Measurements from ENCODE around the gene CSNK1E.

The CSNK1E gene

DNA sequence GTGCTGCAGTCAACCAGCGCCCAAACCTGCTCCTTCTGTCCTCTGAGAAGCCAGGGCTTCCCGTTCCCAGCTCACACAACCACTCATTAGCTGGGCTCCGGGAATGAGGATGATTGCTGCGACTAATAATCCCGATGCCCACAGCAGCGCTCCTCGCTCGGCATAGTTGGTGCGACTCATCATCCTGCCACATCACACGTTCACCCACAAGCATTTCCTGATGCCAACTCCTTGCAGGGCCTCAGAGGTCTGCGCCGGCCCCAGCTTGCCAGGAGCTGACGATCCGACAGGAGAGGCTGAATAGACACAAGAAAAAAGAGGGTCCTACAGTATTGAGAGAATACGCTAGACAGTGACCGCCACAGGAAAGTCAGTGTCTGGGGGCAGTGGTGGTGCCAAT, 10.6 kb upstream of the CSNK1E start:
- DNase-seq, result peak; percentile 9

DNA sequence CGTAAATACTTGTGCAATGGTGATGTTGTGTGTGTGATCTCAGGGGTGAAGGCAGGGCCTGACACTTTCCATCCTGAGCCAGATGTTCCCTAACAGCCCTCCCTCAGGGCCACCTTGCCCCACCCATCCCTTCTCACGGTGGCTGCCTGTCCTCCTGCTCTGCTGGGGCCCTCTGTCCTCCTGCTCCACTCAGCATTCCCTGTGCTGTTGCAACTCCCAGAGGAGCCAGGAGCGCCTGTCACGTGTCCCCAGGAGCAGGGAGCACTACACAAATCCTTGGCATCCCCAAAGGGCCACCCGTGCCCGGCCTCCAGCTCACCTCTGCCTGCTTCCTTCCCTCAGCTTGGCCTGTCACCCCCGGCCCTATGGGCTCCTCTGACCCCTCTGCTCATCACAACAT, 10.2 kb upstream of the CSNK1E start:
- no peak for DNase-seq

DNA sequence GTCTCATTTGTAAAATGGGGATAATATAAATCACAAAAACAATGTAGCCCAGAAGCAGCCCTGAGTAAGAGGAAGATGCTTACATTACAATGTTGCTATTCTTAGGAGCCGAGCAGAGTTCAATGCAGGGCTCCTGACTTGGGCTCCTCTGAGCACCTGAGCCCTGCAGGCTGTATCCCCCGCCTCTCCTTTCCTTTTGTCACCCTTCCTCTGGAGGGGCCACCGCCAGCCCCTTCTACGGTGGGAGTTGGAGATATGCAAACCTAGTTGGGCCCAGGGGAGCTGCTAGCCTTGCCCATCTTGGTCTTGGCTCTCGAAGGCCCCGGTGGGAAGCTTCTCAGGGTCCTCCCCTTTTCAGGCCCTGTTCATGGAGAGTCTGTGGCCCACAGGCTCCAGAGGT, 8.4 kb upstream of the CSNK1E start:
- no peak for DNase-seq

DNA sequence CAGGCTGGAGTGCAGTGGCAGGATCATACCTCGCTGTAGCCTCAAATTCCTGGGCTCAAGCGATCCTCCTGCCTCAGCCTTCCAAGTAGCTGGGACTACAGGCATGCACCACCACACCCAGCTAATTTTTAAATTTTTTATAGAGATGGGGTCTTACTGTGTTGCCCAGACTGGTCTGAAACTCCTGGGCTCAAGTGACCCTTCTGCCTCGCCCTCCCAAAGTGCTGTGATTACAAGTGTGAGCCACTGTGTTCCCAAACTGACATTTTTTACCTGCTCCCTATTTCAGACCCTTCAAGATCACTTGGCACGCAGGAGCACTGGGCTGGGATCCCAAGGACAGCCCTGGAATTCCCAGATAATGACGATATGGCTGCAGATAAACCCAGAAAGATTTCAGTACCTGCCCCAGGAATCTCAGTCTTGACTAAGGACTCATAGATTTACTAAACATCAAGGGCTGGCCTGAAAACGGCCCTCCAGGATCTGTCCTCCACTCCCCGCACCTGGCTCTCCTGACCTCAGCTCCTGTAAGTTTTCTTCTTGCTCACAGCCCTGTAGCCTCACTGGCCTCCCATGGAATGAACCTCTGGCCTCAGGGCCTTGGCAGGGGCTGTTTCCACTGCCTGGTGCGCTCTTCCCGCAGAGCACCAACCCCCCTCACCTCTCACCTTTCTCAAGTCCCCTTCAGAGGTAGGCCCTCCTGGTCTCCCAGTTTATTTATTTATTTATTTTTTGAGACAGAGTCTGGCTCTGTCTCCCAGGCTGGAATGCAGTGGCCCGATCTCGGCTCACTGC, 3.6 kb upstream of the CSNK1E start:
- DNase-seq, result no peak

DNA sequence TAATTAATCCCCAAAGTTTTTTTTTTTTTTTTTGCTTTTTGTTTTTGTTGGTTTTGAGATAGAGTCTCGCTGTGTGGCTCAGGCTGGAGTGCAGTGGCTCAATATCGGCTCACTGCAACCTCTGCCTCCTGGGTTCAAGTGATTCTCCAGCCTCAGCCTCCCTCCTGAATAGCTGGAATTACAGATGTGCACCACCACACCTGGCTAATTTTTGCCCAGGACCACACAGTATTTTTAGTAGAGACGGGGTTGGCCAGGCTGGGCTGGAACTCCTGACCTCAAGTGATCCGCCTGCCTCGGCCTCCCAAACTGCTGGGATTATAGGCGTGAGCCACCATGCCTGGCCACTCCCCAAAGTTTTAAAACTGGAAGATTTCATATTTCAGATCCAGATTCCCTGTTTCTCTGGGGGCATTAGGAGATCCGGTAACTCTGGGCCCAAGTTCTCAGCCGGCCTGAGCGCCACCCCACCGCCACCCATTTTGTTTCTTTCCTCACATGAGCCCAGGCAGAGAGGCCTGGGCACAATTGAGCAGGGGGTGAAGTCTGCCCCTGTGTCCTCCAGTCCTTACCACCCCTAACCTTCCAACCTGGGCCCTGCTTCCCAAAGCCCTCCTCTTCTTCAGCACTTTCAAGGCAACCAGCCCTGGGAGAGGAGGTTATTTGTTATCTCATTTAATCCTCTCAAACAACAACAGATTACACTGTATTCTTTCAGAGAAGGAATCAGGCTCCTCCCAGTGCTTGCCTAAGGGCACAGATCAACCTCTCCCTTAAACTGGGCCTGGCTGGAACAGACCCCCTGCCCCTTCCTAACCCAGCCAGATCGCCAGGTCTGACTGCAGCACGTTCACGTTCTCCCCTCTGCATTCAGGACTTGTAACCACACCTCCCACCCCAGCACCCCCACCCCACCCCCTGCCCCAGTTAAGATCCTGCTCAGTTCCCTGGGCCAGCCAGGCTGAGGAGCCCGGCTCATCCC, 1.9 kb upstream of the CSNK1E start:
- DNase-seq, result no peak

DNA sequence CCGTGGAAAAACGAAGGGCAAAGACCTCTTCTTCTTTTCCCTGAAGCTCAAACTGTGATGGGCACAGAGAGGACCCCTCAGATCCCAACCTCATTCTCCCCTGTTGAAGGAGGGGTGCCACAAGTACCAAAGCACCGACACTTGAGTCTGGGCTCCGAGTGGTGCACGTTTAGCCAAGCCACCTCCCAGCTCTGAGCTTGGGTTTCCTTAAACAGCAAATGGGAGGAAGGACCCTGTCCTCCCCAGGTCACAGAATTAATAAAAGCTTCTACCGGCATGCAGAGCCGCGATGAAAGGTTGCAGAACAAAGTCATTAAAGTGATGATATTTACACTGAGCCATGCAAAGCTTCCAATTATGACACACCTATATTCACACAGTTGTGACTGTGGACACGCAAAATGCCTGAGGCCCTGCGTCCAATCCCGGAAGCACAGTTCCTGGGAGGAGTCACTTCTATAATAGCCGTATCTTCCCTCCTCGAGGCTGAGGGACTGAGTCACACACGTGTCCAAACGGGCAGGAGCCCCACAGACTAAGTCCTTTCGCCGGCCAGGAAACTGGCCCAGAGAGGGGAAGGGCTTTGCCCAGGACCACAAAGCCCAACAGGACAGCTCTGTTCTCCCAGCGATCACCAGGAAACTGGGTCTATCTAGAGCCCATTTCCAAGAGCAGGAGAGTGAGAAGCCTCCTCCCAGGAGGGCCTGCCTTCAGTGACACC, 922 bp upstream of the CSNK1E start:
- peak; percentile 78 for DNase-seq

DNA sequence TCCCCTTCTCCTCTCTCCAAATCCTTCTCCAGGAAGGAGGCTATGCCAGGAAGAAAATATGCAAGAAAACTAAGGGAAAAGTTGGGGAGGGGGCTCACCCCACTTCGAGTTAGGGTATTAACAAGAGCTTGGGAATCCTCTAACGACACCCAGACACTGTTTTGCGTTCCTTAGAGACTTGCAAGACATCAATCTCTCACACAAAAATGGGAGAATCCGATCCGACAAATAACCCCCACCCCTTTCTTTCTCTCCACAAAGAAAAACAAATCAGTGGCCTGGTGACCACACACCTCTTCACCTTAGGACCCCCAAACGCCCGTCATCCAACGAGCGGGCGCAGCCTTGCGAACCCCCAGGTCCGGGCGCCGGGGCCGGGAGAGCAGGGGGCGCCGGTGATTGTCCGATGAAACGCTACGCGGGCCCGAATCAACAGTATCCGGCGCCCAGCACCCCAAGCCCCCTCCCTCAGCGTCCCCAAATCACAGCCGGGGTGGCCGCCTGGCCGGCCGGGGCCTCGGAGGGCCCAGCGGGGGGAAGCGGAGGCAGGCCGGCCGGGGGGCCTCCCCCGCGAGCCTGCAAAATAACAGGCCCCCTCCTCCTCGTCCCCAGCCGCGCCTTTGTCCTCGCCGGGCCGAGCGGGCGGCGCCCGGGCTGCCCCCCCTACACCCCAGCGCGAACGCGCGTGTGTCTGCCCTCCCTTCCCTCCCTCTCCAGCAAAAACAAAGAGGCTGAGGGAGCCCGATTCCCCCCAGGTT, 690 bp downstream of the CSNK1E start:
- peak; percentile 12 for DNase-seq

DNA sequence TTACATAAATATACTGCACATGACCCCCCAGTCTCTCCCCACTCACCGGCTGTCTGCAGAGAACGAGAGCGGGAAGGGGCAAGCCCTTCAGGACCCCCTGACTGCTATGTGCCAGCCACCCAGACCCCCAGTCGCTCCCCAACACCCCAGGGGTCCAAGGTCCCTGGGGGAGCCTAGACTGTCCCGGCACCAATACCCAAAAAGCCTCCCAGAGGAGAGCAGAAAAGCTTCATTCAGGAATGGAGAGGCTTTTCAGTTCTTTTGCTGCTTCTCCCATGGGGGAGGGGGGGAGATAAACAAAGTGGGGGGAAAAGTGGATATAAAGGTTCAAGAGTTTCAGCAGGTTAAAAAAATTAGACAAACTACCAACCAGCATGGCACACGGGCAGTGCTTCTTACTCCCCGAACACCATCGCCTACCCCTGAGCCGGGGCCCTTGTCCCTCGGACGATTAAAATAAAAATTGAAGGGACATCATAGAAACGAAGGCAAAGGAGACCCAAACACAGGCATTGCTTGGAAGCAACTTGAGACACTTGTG, 1.3 kb downstream of the CSNK1E start:
- DNase-seq, result no peak

DNA sequence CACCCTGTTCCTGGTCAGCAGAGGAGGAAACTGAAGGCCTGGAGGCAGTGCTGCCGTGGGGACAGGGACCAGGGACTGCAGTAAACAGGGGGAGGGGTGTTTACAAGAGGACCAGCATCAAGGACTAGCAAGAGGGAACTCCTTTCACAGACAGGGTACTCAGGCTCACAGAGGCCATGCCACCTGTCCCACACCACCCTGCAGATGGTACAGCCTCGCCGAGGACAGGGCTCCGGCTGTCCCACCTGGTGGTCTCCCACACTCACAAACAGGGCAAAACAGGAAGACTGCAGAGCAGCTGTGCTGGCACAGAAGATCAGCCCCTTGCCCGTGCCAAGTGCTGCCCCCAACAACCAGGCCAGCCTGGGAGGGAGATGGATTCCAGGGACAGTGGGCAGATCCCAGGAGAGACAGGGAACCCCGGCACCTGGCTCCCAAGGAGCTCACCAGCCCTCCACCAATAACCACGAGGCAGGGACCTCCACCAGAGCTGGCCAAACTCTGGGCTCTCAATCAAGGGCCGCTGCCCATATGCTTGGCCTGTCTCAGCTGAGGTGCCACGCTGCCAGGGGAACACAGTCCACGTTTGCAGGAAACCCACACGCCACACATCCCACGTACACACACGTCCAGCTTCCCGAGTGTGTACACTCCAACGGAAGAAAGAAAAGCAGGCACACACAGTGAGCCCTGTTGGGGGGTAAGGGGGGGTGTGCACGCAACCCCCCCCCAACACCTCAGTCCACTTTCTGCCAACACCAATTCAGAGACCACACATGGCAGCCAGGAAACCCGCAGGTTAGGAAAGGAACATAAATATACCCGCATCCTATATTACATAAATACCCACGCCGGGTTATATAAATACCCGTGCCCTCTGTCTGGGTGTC, 2.1 kb downstream of the CSNK1E start:
- no peak for DNase-seq

DNA sequence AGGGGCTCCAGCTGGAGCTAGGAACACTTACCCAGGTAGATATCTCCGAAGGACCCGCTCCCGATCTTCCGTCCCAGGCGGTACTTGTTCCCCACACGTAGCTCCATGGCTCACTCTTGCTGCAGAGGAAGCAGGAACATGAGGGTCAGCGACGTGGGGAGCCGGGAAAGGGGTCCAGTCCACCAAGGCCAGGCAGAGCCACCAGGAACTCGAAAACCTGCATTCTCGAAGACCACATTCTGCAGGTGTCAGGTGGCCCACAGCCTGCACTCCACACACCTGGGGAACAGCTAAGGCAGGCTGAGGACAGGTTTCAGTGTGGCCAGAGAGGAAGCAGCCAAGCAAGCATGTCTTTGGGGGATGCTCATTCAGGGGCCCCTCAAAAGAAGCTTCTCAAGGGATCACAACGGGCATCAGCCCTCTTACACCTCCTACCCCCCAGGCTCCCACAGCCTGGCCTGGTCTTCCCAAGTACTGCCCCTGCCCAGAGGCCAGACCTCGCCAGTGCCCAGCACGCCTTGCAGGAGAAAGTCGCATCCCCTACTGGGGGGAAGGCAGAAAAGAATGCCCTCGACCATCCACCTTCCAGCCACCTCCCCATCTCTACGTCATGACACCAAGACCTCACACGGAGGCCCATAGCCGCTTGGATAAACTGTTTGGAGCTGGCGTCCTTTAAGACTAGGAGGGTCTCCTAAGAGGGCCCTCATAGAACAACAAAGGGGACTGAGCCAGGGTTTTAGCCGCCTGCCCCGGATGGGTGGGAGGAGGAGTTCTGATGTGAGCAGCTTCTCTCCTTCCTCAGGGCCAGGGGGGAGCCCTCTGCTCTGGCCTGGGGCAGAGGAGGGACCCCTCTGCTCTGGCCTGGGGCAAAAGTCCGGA, 2.9 kb downstream of the CSNK1E start:
- no peak for DNase-seq

DNA sequence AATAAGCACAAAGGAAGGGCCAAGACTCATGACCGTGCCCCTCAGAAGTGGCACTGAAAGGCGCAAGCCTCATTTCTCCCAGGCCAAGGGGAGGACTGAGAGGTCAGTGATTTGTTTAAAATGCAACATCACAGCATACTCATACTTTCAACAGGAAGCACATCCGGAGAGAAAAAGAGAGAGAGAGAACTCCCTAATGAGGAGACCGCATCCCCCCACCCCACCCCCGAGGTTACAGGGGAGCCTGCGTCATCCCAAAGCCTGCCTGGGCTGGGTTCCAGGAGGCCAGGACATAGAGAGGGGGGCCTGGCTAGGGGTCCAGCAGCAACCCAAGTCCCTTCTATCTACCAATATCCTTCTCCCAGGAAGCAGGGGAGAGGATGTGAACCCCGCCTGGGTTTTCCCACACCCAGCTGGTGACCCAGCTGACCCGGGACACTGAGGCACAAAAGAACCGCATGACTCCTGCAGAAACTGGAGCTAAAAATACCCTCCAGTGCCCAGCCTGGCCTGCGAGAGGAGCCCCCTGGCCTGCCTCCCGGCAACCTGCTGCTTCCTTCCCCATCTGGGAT, 3.8 kb downstream of the CSNK1E start:
- DNase-seq, result no peak

DNA sequence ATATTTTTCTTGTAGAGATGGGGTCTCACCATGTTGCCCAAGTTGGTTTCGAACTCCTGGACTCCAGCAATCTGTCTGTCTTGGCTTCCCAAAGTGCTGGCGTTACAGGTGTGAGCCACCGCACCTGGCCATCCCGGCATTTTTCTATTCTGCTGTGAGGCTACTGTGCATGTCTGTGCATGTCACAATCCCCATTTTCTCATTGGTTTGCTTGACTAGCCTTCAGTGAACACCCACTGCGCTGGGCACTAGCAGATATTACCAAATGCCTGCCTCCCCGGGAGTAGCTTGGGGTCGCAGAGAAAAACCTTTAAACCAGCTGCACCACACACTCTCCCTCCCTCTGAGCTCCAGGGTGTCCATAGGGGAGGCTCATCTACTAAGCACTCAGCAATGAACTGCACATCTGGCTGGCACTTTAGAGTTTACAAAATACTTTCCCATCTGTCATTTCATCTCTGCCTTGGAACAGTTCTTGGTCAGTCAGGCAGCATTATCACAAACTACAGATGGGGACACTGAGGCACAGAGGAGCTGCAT, 4.9 kb downstream of the CSNK1E start:
- no peak for DNase-seq

DNA sequence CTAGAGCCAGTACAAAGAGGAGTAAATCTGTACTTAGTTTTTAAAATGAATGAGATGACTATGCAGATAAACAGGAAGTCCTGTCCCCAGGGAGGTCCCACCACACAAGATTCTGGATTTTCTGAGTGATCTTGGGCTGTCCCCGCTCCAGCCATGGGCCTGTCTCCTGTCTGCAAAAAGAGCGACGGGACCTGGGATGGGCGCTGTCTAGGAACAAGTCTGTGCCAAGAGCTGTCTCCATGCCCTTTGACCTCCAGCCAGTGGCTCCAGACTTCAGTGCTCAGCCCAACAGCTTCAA, 6.0 kb downstream of the CSNK1E start:
- no peak for DNase-seq

DNA sequence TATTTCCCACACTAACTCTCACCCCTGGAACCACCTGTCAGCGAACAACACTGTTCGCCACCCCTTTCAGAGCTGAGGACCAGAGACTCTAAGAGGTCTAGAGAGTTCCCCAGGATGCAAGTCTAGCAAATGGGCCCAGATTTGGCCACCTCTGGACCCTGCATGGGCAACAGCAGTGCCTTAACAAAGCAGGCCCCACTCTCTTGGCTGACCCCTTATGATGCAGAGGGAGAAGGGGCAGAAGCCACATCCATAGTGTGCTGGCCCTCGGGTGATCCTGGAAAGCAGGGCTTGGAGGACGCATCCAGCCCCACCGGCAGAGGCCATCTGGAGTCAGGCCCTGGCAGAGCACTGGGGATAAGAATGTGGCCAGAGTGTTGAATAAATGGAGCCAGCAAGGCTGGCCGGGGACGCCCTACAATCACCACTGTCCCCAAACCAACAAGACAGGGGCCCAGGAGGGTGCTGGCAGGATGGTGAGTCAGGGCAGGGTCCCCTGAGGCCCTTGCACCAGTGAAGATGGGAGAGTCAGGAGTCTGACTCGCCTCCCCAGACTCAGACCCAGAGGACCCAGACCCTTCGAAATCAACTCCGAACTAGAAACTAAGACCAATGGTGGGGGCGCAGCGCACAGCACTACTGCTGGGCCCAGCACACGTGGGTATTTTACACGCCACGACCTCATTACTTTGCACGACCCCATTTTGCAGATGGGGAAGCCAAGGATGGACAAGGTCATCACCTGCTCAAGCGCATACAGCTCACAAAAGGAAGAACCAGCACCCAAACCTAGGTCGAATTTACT, 6.5 kb downstream of the CSNK1E start:
- no peak for DNase-seq

DNA sequence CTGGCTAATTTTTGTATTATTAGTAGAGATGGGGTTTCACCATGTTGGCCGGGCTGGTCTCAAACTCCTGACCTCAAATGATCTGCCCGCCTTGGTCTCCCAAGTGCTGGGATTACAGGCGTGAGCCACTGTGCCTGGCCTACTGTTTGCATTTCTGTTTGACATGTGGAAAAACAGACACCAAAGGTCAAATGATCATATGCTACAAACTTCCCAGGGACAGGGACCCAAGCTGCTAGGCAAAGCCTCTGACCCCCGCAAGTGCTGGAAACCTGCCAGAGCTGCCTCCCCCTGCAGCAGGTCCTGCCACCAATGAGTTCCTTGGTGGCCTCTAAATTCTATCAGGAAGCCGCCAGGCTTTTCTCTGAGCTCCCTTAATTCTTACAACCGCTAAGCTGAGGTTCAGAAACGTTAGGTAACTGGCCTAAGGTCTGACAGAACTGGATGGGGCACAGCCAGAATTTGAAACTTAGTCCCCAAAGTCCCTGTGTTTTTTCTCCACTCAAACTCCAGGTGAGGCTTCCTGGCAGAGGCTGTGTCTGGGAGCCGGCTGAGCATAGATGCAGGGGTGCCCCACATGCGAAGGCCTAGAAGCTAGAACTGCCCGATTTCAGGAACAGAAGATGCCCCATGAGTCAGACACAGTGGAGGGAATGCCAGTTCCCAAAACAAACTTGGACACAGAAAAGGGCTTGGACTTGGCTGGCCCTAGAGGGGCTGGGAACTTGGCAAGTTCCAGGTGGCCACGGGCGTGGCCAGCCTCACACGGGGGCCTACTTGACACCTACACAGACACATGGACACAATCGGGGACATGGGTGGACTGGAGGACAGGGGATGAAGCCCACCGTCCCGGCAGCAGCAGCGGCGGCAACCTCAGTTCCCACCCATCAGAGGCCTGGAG, 7.4 kb downstream of the CSNK1E start:
- DNase-seq, result no peak

DNA sequence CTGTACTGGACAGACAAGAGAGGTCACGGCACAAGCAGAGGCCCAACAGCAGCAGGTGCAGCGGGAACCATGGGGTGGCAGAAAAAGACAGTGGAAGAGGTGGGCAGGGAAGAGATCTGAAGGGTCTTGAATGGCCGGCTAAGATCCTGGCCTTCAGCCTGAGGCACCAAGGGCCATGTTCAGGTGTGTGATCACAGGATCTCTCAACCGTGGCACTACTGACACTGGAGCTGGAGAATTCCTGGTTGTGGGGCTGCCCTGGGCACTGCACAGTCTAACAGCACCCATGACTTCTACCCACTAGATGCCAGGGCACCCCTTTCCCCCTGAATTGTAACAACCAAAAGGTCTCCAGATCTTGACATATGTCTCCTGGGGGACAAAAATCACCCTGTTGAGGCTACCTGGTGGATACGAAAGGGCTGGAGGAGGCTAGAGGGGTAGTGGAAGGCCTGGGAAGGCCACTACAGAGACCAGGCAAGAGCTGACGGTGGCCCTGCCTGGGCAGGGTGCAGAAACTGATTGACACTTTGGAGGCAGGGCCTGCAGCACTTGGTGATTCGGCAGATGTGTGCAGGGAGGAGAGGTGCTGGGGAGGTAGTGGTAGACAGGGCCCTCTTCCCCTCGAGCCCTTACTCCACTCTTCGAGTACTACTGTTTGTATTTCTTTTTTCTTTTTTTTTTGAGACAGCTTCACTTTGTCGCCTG, 8.3 kb downstream of the CSNK1E start:
- no peak for DNase-seq
